Measurements from ENCODE around the gene CAP2.

DNA sequence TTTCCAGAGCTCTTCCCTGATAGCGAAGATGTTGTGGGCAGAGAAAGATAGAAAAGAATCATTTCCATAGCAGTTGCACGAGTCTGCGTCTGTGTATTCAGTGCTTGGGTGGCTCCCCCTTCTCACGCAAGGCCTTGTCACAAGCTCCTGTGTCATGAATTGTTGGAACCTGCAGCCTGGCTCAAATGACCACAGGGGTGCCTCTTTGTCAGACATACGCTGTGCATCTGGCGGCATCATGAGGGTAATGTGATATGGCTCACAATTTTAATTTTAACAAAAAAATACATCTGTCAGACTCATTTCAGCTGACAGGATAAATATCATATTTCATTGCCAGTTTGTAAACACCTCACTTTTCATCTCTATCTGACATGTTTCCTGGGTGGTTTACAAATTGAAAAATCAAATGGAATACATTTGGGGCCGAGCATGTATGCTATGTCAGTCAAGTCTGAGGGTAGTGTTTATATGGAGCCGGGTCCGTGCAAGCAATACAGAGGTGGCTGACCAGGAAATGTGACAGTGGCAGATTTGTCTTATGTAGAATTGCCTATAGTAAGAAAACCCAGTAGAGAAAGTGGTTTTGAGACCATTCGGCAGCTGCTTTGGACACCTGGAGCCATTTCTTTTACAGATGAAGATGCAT is 90.9 kb downstream of the CAP2 start:
- TF ChIP-seq, protein P1, sequence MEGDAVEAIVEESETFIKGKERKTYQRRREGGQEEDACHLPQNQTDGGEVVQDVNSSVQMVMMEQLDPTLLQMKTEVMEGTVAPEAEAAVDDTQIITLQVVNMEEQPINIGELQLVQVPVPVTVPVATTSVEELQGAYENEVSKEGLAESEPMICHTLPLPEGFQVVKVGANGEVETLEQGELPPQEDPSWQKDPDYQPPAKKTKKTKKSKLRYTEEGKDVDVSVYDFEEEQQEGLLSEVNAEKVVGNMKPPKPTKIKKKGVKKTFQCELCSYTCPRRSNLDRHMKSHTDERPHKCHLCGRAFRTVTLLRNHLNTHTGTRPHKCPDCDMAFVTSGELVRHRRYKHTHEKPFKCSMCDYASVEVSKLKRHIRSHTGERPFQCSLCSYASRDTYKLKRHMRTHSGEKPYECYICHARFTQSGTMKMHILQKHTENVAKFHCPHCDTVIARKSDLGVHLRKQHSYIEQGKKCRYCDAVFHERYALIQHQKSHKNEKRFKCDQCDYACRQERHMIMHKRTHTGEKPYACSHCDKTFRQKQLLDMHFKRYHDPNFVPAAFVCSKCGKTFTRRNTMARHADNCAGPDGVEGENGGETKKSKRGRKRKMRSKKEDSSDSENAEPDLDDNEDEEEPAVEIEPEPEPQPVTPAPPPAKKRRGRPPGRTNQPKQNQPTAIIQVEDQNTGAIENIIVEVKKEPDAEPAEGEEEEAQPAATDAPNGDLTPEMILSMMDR (IDR thresholded peaks at IDR 0.05): no peak
- TF ChIP-seq POLR2AphosphoS5 (IDR thresholded peaks at IDR 0.05; ENCODE audit: low read depth, low read length): no peak
- TF ChIP-seq SIN3A (IDR thresholded peaks at IDR 0.05; ENCODE audit: borderline replicate concordance, insufficient read depth, low read depth, low read length): no peak
